Activated CD4-positive, CD25-positive, alpha-beta regulatory T cell treated with anti-CD3 and anti-CD28 coated beads, Interleukin-2, amount 50 U/mL, for 72 hours (primary cell): ENCODE results near the gene CABLES1.
"Not testable (repeated sequence)": the region's sequence is repeated elsewhere in the genome, so short reads cannot be mapped to it uniquely, and the experiment has no call there.

ENCODE experiments used
- DNase-seq: peaks from one replicate; pipeline ENCODE4 v3.0.0; 2021

Gene CABLES1

GRCh38 chr18:23143016-23143814 is 7.9 kb downstream of the CABLES1 start:
- no peak for DNase-seq

GRCh38 chr18:23143815-23144261 is 8.6 kb downstream of the CABLES1 start:
- no peak for DNase-seq

GRCh38 chr18:23144640-23145039 is 9.4 kb downstream of the CABLES1 start:
- DNase-seq: no peak

GRCh38 chr18:23145621-23146020 is 10.3 kb downstream of the CABLES1 start:
- no peak for DNase-seq

GRCh38 chr18:23146861-23147469 is 11.7 kb downstream of the CABLES1 start:
- DNase-seq: no peak

- DNase-seq: no peak
These were observed 13.1 kb downstream of the CABLES1 start for GRCh38 chr18:23148382-23148781.

- no peak for DNase-seq
These were observed 14.3 kb downstream of the CABLES1 start for GRCh38 chr18:23149570-23149969.

GRCh38 chr18:23151414-23152099 is 16.3 kb downstream of the CABLES1 start:
- no peak for DNase-seq

- no peak for DNase-seq
These were observed 18.7 kb downstream of the CABLES1 start for GRCh38 chr18:23154030-23154429.

- DNase-seq: no peak
These were observed 19.7 kb downstream of the CABLES1 start for GRCh38 chr18:23154823-23155500.

- no peak for DNase-seq
These were observed 20.3 kb downstream of the CABLES1 start for GRCh38 chr18:23155537-23155936.

GRCh38 chr18:23156134-23156533 is 20.8 kb downstream of the CABLES1 start:
- DNase-seq: no peak

GRCh38 chr18:23158058-23158457 is 22.8 kb downstream of the CABLES1 start:
- no peak for DNase-seq

GRCh38 chr18:23158884-23159283 is 23.6 kb downstream of the CABLES1 start:
- not testable (repeated sequence) for DNase-seq

GRCh38 chr18:23159344-23159743 is 24.1 kb downstream of the CABLES1 start:
- DNase-seq: no peak

GRCh38 chr18:23162473-23162872 is 27.2 kb downstream of the CABLES1 start:
- DNase-seq: no peak

- DNase-seq: no peak
These were observed 28.7 kb downstream of the CABLES1 start for GRCh38 chr18:23163786-23164533.

GRCh38 chr18:23165271-23166068 is 30.2 kb downstream of the CABLES1 start:
- DNase-seq: no peak

GRCh38 chr18:23166891-23167541 is 31.7 kb downstream of the CABLES1 start:
- DNase-seq: no peak

- DNase-seq: no peak
These were observed 34.4 kb downstream of the CABLES1 start for GRCh38 chr18:23169673-23170044.

- no peak for DNase-seq
These were observed 34.9 kb downstream of the CABLES1 start for GRCh38 chr18:23170137-23170536.
